ENCODE data around the gene SPSB1.

SPSB1 gene

DNA sequence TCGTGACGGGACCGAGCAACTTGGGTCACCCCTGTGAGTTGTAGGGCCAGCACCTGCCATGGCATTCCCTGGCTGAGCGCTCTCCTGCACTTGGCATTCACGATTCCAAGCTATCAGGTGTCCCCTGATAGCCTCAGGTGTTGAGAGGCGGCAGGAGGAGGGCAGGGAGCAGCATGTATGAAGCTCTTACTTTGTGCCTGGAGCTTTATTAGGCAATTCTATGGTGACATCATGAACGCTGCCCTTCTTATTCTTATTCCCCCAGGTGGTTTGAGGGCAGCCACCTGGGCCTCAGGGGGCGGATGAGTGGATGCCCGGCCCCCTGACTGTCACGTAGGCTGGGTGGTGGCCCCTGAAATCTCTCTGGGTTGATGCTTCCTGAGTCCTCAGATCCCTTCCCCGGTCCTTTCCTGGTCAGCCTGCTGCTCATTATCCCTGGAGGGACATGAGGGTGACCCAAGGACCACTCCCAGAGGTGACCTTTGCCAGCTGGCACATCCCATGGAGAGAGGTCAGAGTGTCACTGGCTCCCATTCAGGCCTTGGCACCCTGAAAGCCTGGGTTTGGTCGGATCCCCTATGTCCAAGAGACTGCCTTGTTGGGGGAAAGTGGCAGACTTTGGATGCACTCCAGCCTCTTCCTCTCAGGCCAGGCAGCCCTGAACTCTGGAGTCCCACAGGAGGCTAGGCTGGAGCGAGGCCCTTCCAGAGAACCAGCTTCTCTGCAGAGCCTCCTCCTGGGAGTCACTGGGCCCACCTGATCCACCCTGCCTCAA lies 51.9 kb downstream of the SPSB1 start:
- DNase-seq (ENCODE audit: low read depth, low spot score) = no peak

DNA sequence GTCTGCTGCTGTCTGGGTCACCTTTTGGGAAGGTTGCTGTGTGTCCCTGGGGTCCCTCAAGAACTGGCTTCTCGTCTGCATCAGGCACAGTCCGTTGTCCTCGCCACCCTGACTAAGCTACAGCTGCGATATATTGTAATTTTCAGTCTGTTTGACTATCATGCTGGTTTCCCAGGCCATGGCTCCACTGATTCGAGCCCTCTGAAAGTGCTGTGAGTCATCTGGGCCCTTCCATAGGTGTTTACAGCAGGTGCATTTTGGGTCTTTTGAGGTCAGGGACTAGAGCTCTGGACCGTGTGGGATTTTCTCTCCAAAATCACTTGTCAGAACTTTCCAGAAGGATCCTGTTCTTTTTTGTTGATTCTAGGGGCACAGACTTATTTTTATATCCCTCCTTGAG lies 52.8 kb downstream of the SPSB1 start:
- no peak for DNase-seq (ENCODE audit: low read depth, low spot score)

DNA sequence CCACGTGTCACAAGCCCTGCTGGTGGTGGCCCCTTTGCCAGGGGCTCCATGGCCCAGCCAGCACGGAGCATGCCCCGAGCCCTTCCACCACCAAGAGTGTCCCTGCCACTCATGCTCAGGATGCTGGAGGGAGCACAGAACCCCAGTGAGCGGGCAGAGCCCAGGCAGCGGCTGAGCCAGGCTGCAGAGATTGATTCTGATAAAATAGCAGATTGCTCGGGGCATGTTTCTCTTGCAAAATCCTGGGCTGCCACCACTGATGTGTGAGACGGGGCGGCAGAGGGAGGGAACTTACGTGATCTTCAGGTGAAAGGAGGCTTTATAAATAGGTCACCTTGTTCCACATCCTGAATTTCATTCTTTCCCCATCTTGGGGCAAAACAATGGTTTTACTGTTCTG lies 53.2 kb downstream of the SPSB1 start:
- DNase-seq (ENCODE audit: low read depth, low spot score) = no peak

DNA sequence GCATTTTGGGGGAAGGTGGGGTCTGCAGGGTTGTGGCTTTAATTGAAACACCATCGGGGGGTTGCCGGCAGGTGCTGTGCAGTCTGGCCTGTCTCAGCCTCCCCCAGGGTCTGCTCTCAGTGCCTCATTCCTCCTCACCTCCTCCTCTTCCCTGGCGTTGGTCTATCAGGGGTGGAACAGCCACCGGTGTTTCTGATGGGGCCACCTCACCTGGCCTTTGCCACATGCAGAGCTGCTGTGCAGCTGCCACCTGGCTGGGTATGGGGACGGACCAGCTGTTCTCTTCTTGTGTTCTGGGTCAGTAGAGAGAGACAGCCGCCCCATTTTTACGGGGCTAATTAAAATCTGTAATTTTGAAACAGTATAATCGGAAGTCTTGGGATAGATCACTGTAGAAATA lies 53.9 kb downstream of the SPSB1 start:
- no peak for DNase-seq (ENCODE audit: low read depth, low spot score)

DNA sequence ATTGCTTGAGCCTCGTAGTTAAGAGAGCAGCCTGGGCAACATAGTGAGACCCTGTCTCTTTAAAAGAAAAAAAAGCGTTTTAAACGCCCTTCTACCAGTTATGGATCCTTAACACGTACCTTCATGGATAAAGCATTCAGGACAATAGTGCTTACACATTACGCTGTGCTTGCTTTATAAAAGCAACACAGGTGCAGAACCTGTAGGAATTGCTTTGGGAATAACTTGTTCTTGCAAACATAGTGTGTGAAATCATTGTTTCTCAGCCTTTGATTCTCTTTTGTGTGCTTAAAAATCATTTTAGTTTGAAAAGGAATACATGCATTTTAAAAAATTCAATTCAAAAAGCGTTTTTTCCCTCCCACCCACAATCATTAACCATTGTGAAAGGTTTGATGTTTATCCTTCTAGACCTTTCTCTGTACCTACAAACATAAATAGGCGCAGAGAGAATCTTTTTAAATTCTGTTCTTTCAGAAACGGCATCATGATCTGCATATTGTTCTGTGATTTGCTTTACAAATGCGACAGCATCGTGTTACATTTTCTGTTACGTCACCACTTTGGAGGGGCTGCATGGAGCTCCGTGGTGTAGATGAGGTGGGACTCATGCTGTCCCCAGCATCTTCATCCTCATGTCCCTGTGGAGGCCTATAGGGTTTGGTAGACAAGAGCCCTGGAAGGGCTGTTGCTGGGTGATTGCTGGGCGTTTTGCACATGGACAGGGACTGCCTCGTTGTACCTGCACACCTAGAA lies 54.6 kb downstream of the SPSB1 start:
- no peak for DNase-seq (ENCODE audit: low read depth, low spot score)

DNA sequence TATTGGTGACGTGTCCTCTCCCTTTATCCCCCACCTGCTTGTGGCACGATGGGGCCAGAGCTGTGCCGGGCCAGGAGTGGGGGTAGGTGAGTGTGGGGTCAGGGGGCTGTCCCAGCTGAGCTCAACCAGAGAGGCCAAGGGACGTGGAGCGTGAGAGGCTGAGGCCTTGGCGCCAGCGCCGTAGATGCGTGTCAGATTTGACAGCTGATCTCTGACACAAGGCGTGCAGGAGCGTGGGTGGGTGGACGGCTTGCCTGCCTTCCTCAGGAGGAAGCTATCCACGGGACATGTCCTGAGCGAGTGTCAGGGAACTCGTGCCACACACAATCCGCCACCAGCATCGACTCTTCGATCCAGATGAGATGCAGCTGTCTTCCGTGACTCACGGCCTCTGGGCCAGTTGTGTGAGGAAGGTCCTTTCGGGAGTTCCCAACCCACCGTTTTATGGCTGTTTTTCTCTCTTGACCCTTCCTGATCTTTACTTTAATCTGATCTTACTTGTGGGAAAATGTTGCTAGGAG lies 56.7 kb downstream of the SPSB1 start:
- no peak for DNase-seq (ENCODE audit: low read depth, low spot score)

DNA sequence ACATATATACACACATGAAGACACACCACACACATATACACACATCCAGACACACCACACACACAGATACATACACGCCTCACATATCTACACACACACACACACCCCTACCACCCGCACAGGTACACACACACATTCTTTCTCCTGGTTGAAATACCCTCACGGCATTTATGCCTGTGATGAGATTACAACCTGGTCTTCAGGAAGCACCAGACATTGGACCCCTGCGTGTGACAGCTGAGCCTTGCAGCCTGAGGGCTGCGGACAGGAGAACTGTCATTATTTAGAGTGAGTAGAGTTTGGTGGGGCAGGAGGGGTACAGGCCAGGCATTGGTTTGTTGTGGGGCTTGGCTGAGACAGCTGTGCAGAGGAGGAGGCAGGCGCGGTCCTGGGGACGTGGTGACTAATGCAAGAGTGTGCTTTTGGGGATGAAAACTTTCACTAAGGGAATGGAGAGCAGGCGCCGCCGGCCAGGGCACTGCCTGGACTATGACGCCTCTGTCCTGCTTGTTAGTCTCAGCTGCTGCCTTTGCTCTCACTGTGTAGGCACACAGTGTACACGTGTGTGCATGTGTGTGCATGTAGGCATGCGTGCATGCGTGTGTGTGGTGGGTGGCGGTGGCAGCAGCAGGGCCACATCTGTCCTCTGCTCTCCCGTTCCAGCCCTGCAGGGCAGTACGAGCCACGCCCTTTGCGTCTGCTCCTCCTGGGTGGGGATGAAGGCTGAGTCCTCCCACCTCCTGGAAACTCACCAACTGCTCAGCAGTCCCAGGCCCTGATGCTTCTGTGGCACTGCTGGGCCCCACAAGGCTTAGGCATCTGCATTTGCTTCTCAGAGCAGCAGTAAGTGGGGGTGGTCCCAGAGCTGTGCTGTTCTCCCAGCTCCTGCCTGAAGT lies 57.6 kb downstream of the SPSB1 start:
- DNase-seq (ENCODE audit: low read depth, low spot score) = no peak

DNA sequence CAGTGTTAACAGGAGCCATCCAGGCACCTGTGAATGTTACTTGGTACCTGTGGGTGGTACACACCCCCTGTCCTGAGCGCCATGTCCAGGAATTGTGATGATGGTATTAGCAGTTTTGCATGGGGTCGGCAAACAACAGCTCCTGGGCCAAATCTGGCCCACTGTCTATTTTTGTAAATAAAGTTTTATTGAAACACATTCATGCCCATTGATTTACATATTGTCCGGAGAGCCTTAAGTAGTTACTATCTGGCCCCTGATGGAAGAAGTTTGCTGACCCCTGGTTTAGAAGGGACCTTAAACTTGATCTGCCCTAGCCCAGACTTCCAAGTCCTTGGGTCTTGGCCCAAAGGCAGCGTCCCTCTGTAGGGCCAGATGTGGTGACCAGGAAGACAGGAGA lies 58.3 kb downstream of the SPSB1 start:
- DNase-seq (ENCODE audit: low read depth, low spot score) = no peak

DNA sequence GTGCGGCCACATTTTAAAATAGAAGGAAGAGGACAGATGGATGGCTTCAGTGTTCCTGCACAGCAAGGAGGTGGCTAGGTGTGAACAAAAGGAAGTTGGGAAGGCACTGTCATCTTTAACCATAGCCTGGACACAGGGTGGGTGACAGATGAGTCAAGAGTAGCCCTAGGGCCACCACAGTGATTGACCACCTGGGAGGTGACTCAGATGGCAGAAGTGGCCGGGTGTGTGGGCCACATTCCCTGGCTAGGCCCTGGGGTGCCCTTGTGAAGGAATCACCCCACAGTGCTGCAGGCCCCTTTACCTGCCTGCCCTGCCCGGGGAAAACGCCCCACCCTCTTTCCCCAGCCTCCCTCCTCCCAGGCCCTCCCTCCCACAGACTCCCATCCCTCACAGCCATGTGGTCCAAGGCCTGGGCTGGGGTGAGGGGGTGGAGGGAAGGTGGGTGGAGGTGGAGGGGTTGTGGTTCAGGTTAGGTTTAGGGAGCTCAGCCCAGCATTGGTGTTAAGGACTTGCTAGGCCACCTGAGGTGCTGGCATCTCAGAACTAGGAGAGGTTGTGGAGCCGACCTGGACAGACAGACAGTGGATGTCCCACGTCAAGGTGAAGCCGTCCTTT lies 59.1 kb downstream of the SPSB1 start:
- no peak for DNase-seq (ENCODE audit: low read depth, low spot score)

DNA sequence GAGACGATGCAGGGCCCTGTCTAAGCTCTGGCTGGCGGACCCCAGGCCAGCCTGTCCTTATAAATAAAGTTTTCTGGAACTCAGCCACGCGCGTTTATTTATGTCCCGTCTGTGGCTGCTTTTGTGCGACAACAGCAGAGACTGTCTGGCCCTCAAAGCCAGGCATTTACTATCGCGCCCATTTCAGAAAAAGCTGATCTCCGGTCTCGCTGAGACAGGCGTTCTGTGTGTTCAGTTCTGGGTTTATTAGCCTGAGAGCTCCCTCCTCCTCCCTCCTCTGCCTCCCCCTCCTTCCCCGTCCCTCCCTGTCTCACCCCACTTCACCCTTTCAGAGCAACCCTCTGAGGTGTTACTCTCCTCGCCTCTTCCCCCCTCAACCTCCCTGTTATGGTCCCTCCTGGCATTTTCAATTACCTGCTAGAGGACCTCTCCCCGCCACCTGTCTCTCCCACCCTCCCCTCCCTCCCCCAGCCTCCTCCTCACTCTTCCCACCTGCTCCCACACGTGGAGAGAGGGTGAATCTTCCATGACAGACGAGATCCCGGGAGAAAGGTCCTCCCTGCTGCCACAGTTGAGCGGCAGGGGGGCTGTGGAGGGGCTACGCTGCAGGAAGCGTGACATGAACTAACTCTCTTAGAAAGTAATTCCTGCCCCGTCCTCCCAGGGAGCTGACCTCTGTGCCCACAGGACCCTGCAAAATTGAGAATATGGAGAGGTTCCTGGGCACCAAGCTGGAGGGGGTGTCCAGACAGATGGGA lies 59.9 kb downstream of the SPSB1 start:
- no peak for DNase-seq (ENCODE audit: low read depth, low spot score)

DNA sequence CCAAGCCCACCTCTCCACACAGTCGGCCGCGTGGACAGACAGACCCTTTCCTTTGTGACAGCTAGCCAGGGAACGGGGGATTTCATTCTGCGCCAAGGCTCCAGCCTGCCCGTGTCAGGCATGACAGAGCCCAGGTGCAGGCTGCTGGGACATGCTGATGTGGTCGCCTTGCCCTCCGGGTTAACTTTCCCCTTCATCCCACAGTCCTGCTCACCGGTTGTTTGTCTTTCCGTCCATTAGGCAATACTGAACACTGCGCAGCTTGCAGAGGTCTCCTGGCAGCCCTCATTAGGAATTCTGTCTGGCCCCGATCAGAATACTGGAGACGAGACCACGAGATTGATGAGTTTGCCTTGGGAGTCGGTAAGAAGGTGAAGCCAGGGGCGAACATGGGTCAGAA lies 62.8 kb downstream of the SPSB1 start:
- DNase-seq (ENCODE audit: low read depth, low spot score) = no peak

DNA sequence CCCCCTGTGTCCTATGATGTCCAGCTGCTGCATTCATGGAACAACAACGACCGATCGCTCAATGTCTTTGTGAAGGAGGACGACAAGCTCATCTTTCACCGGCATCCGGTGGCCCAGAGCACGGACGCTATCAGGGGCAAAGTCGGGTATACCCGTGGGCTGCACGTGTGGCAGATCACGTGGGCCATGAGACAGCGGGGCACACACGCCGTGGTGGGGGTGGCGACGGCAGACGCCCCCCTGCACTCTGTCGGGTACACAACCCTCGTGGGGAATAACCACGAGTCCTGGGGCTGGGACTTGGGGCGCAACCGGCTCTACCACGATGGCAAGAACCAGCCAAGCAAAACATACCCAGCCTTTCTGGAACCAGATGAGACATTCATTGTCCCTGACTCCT lies 63.3 kb downstream of the SPSB1 start:
- no peak for DNase-seq (ENCODE audit: low read depth, low spot score)

DNA sequence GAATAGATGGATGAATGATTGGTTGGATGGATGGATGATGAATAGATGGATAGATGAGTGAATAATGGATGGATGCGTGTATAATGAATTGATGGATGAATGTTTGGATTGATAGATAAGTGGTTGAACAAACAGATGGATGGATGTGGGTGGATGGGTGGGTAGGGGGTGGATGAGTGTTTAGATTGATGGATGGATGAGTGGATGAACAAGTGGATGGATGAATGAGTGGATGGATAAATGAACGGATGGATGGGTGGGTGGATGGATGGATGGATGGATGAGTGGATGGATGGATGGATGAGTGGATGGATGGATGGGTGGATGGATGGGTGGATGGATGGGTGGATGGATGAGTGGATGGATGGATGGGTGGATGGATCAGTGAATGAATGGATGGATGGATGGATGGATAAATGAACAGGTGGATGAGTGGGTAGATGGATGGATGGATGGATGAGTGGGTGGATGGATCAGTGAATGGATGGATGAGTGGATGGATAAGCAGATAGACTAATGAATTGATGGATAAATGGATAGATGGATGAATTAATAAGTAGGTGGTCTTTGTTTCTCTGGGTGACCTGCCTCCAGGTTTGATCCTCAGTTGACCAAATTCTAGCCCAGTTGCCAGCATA lies 64.3 kb downstream of the SPSB1 start:
- no peak for DNase-seq (ENCODE audit: low read depth, low spot score)

DNA sequence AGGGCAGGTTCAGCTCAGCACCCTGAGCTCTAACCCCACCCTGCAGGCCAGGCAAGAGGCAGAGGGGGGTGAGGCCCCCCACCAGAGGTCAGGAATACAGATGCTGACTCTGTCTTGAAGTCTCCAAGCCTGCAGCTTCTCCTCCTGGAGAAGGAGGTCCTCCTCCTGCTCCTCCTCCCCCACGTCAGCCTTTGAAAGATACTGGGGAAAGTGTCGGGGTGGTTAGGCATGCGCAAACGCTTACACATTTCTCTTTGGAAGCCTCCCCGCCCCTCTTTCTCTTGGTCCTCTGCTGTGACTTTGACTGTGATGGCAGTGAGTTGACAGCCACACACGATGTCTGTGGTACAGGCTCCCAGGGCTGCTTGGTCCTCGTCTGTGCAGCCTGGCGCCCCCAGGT lies 65.3 kb downstream of the SPSB1 start:
- no peak for DNase-seq (ENCODE audit: low read depth, low spot score)

DNA sequence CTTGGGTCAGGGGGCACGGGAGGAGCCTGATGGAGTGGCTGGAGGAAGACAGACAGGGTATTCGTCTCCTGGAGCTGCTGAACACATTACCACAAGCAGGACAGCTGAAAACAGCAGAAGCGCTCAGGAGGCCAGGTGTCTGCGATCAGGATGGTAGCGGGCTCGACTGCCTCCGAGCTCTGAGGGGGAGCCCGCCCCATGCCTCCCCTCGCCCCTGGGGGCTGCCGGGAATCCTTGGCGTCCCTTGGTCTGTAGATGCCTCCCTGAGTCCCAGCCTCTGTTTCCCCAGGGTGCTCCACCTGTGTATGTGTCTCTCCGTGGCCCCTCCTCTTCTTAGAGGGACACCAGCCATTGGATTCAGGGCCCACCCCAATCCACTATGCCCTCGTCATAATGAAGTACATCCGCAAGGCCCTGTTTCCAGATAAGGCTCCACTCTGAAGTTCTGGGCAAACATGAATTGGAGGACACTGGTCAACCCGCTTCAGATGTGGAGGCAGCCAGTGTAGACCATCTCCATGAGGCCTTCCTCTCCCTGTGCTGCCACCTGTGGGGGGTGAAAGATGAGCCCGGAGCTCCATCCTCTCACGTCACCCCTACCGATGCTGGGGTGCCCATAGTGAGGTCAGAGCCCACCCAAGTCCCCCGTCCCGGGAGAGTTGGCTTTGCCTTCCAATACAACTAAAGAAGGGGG lies 67.8 kb downstream of the SPSB1 start:
- DNase-seq (ENCODE audit: low read depth, low spot score) = no peak

DNA sequence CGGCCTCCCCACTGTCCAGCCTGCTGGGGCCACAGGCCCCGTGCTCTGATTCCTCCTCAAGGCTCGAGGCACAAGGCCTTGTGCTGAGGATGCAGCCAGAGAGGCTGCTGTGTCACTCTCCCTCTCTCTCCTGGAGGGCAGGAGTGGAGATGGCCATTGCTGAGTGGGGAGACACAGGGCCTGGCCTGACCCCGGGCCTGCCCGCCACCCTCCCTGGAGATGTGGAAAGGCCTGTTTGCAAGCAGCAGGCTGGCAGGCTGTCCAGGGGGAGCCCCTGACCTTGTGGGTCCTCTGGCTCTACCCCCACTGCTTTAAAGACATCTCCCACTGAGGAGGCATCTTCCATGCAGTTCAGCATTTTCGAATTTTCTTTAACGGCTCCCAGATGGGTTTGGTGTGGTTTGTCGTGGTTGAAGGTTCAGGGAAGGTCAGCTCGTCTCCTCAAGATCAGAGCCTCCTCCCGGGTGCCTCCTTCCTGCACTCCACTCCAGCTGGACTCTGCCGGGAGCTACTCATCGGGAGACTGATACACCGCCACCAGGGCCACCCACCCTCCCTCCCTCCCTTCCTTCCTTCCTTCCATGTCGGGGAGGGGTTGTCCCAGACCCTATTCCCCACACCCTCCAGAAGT lies 69.1 kb downstream of the SPSB1 start:
- no peak for DNase-seq (ENCODE audit: low read depth, low spot score)

DNA sequence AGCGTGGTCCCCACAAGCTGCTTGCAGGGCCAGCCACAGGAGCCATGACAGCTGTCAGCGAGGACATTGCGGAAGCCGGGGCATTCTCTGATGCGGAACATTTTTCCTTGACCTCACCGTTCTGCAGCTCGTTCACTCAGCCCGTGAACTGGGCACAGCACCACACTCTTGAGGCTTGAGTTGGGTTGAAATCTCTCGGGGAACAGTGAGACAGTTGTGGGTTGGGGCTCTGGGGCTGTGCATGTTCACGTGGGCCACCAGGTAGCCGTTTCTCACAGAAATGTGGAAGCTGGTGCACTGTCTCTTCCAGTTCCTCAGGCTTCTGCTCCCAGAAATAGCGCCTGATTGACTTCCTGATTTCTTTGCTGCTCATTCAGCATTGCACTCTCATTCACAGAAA lies 69.8 kb downstream of the SPSB1 start:
- DNase-seq (ENCODE audit: low read depth, low spot score) = no peak

DNA sequence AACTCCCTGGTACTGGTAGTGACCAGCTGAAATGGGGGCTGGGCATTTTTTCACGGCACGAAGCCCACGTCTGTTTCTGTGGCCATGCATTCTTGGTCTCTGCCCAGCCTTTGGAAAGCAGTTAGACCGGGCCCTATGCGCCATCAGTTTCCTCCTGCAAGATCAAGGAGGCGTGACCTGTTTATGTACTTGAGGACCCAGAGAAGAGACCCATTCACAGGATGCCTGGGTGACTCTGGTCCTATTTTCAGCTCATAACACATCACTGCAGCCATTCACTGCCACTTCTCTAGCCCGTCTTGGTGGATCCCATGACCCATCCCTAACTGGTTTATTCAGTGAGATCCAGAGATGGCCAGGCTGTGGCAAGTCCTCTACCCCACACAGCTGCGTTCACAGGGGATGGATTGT lies 70.4 kb downstream of the SPSB1 start:
- no peak for DNase-seq (ENCODE audit: low read depth, low spot score)

DNA sequence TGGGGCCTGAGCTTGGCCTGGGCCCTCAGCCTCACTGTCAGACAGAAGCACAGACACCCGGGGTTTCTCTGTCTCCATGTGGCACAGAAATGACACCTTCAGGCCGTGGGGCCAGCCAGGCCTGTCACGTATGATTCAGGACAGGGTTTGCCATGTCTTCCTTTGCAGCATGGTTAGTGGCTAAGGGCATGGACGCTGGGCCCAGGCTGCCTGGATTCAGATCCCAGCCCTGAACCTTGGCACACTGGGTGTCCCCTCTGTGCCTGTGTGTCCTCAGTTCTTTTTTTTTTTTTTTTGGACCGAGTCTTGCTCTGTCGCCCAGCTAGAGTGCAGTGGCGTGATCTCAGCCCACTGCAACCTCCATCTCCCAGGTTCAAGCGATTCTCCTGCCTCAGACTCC lies 73.6 kb downstream of the SPSB1 start:
- DNase-seq (ENCODE audit: low read depth, low spot score) = no peak

Data from activated naive CD8-positive, alpha-beta T cell treated with anti-CD3 and anti-CD28 coated beads, Interleukin-2, amount 50 U/mL, for 16 hours (primary cell).